Liver (tissue), 9 donors: Measurements from ENCODE around the gene ATP5F1D. TPM values are rescaled to one million over a fixed set of nuclear protein-coding genes. Genes with fewer than 3 reads are reported as not detected.
A peak's percentile ranks its signal among the peaks of the same experiment; 100 is the strongest.
"Not testable (repeated sequence)": the region's sequence is repeated elsewhere in the genome, so short reads cannot be mapped to it uniquely, and the experiment has no call there.

Experiments
- DNase-seq: peaks from one replicate; pipeline ENCODE4 v3.0.0-alpha.2; 2017; ENCODE audit warnings: low spot score
- H3K27ac ChIP-seq, 2 donors: one replicate each; pipeline ENCODE4 v1.7.0; 2013; ENCODE audit warnings: inconsistent platforms in 2 of 2, low read length in 2 of 2, control low read depth in 1 of 2, low read depth in 1 of 2, mild to moderate bottlenecking in 1 of 2
- H3K27me3 ChIP-seq, 4 donors: one replicate each; pipeline versions ENCODE4 v1.6.1 to v1.7.0; 2013; ENCODE audit warnings: low read length in 3 of 4, inconsistent platforms in 1 of 4, mild to moderate bottlenecking in 1 of 4, moderate library complexity in 1 of 4; ENCODE audit not compliant: control insufficient read depth in 4 of 4, insufficient read depth in 4 of 4
- H3K36me3 ChIP-seq, 4 donors: one replicate each; pipeline versions ENCODE4 v1.6.1 to v1.7.0; 2013; ENCODE audit warnings: low read length in 3 of 4, mild to moderate bottlenecking in 3 of 4, low read depth in 1 of 4, moderate library complexity in 1 of 4; ENCODE audit not compliant: control insufficient read depth in 4 of 4, insufficient read depth in 3 of 4
- H3K4me1 ChIP-seq, 4 donors: one replicate each; pipeline versions ENCODE4 v1.6.1 to v1.7.0; 2013; ENCODE audit warnings: low read length in 3 of 4, mild to moderate bottlenecking in 3 of 4, moderate library complexity in 1 of 4; ENCODE audit not compliant: control insufficient read depth in 4 of 4, insufficient read depth in 4 of 4
- H3K4me3 ChIP-seq, 3 donors: one replicate each; pipeline versions ENCODE4 v1.6.1 to v1.7.0; 2013; ENCODE audit warnings: low read length in 3 of 3, control low read depth in 1 of 3, low read depth in 1 of 3, mild to moderate bottlenecking in 1 of 3
- H3K9ac ChIP-seq, 2 donors: one replicate each; pipeline ENCODE4 v1.7.0; 2013; ENCODE audit warnings: low read length in 2 of 2, mild to moderate bottlenecking in 2 of 2, moderate library complexity in 2 of 2, control low read depth in 1 of 2, low read depth in 1 of 2
- H3K9me3 ChIP-seq, 4 donors: one replicate each; pipeline versions ENCODE4 v1.6.1 to v1.7.0; 2013; ENCODE audit warnings: low read length in 3 of 4; ENCODE audit not compliant: control insufficient read depth in 4 of 4
- CTCF ChIP-seq: fragments of 150-350 bp; IDR thresholded peaks from 2 replicates; pipeline ENCODE4 v1.5.1; 2017; ENCODE audit warnings: improper control_type of control experiment, low read depth, low read length; ENCODE audit not compliant: missing input control
- EGR1 ChIP-seq, 2 donors: IDR thresholded peaks; 2 replicates each; pipeline ENCODE4 v1.6.1; 2016 to 2018; ENCODE audit warnings: antibody characterized with exemption in 2 of 2, low read depth in 2 of 2
- FOXA1 ChIP-seq: IDR thresholded peaks from 2 replicates; pipeline ENCODE4 v1.6.1; 2016; ENCODE audit warnings: antibody characterized with exemption
- FOXA2 ChIP-seq: IDR thresholded peaks from 2 replicates; pipeline ENCODE4 v1.6.1; 2016; ENCODE audit warnings: antibody characterized with exemption
- GABPA ChIP-seq, 2 donors: IDR thresholded peaks in 1 of 2; conservative IDR thresholded peaks in 1 of 2; 2 replicates each; pipeline ENCODE4 v1.6.1; 2016; ENCODE audit warnings: antibody characterized with exemption in 2 of 2, mild to moderate bottlenecking in 1 of 2, moderate library complexity in 1 of 2
- HNF4A ChIP-seq, 2 donors: conservative IDR thresholded peaks; 2 replicates each; pipeline ENCODE4 v1.6.1; 2016; ENCODE audit warnings: antibody characterized with exemption in 2 of 2, mild to moderate bottlenecking in 2 of 2
- JUND ChIP-seq, 2 donors: IDR thresholded peaks; 2 replicates each; pipeline ENCODE4 v1.6.1; 2016; ENCODE audit warnings: antibody characterized with exemption in 2 of 2
- NR2F2 ChIP-seq: IDR thresholded peaks from 2 replicates; pipeline ENCODE4 v1.6.1; 2016; ENCODE audit warnings: antibody characterized with exemption
- RAD21 ChIP-seq, 2 donors: IDR thresholded peaks; 2 replicates each; pipeline ENCODE4 v1.6.1; 2016; ENCODE audit warnings: antibody characterized with exemption in 2 of 2, mild to moderate bottlenecking in 2 of 2
- REST ChIP-seq: IDR thresholded peaks from 2 replicates; pipeline ENCODE4 v1.6.1; 2016; ENCODE audit warnings: antibody characterized with exemption, mild to moderate bottlenecking
- RXRA ChIP-seq, 2 donors: IDR thresholded peaks; 2 replicates each; pipeline ENCODE4 v1.6.1; 2017 to 2018; ENCODE audit warnings: antibody characterized with exemption in 2 of 2, mild to moderate bottlenecking in 1 of 2
- SP1 ChIP-seq: IDR thresholded peaks from 2 replicates; pipeline ENCODE4 v1.6.1; 2018; ENCODE audit warnings: antibody characterized with exemption, mild to moderate bottlenecking
- TAF1 ChIP-seq: conservative IDR thresholded peaks from 2 replicates; pipeline ENCODE4 v1.6.1; 2016; ENCODE audit warnings: antibody characterized with exemption, mild to moderate bottlenecking
- YY1 ChIP-seq: IDR thresholded peaks from 2 replicates; pipeline ENCODE4 v1.6.1; 2016; ENCODE audit warnings: antibody characterized with exemption, mild to moderate bottlenecking
- ZBTB33 ChIP-seq: IDR thresholded peaks from 2 replicates; pipeline ENCODE4 v1.6.1; 2016; ENCODE audit warnings: antibody characterized with exemption
- WGBS: extraction: QIAGEN DNeasy Blood & Tissue Kit; methylation state at CpG from one replicate; pipeline ENCODE4 v1.1.7; 2013; 5-methylcytosine and 5-hydroxymethylcytosine counted together
- polyA plus RNA-seq, 2 donors: library from polyadenylated mRNA; stranded (reverse) in 1 of 2; unstranded in 1 of 2; fragments of 200-250 nt in 1 of 2; fragments of >200 nt in 1 of 2; fragmentation: Nextera tagmentation in 1 of 2; extraction: Ambion mirVana in 1 of 2; gene quantifications; one replicate each; pipeline versions ENCODE4 v1.2.1 to v1.2.3, GENCODE V29; 2013 to 2015
- total RNA-seq, 2 donors: library from RNA; depleted of rRNA; stranded (reverse); fragments of >200 nt; gene quantifications; one replicate each; pipeline ENCODE4 v1.2.3, GENCODE V29; 2014
- donor health status: healthy.
- donor health status: healthy.
- donor health status: healthy.
- donor health status: healthy.
- donor health status: healthy.

Gene ATP5F1D
- 10 to 100 TPM; 20.2 to 44.5 TPM for total RNA-seq
- polyA plus RNA-seq: 100 to 1,000 TPM; 246 to 315 TPM

- no peaks in the 10 kb centered on the region for H3K36me3 ChIP-seq
- H3K4me1 ChIP-seq: peaks cover 34 to 73% (median 48%) of the 10 kb centered on the region in 4 donors
- under 1% methylated on average over 79 of the region's 79 CpGs for WGBS
- no peaks in the 10 kb centered on the region for H3K9me3 ChIP-seq
- H3K27me3 ChIP-seq: no peaks in the 10 kb centered on the region
- H3K9ac ChIP-seq: peak within 1 kb of the TSS; percentile 41 to 89
- DNase-seq: peak; percentile 90
- H3K4me3 ChIP-seq: peak within 1 kb of the TSS; percentile 79 to 89 (median 84)
- H3K27ac ChIP-seq: peak within 1 kb of the TSS; percentile 91 to 95
- TF ChIP-seq REST: peak; percentile 53
- TF ChIP-seq CTCF: no peak
- TF ChIP-seq RXRA (IDR thresholded peaks at IDR 0.05): peak; percentile 17 to 22
- no peak for TF ChIP-seq EGR1 (IDR thresholded peaks at IDR 0.05; ENCODE audit: low read depth in 2 of 2)
- peak; percentile 38 for TF ChIP-seq NR2F2
- no peak for TF ChIP-seq FOXA1
- TF ChIP-seq RAD21 (IDR thresholded peaks at IDR 0.05): peak in 1 of 2 donors; percentile 11
- TF ChIP-seq SP1: peak; percentile 35
- TF ChIP-seq YY1: peak; percentile 38
- TF ChIP-seq GABPA (IDR thresholded peaks at IDR 0.05 in 1 of 2, conservative IDR thresholded peaks at IDR 0.05 in 1 of 2): peak in 1 of 2 donors; percentile 43
Observed at GRCh38 chr19:1241417-1242095, at the start of gene ATP5F1D. Gene ATP5F1D, plus strand, starts transcription at chr19:1241751. Its CDS starts 100 bp downstream, at chr19:1241851.

GRCh38 chr19:1199531-1199930 lies 42.0 kb upstream of the ATP5F1D start:
- Histone ChIP-seq H3K9me3 (no peaks in the 10 kb centered on the region), H3K4me3 (no peak overlapping the region), H3K27me3 (no peaks in the 10 kb centered on the region), H3K36me3 (no peaks in the 10 kb centered on the region), H3K27ac (no peak overlapping the region), H3K4me1 (peaks cover 0 to 13% (median under 1%) of the 10 kb centered on the region in 4 donors), H3K9ac (no peak overlapping the region)
- no peak for DNase-seq
- WGBS: 96% methylated on average over 10 of the region's 10 CpGs
- no peak for TF ChIP-seq GABPA (IDR thresholded peaks at IDR 0.05 in 1 of 2, conservative IDR thresholded peaks at IDR 0.05 in 1 of 2)
- no peak for TF ChIP-seq ZBTB33
- no peak for TF ChIP-seq RAD21 (IDR thresholded peaks at IDR 0.05)
- no peak for TF ChIP-seq TAF1
- TF ChIP-seq HNF4A (conservative IDR thresholded peaks at IDR 0.05): no peak
- no peak for TF ChIP-seq FOXA1
- TF ChIP-seq FOXA2: no peak
- no peak for TF ChIP-seq SP1
- TF ChIP-seq NR2F2: no peak
- no peak for TF ChIP-seq EGR1 (IDR thresholded peaks at IDR 0.05; ENCODE audit: low read depth in 2 of 2)
- no peak for TF ChIP-seq JUND (IDR thresholded peaks at IDR 0.05)

- H3K9ac ChIP-seq, H3K36me3 ChIP-seq, H3K9me3 ChIP-seq, DNase-seq, H3K27me3 ChIP-seq, H3K27ac ChIP-seq, H3K4me3 ChIP-seq: not testable (repeated sequence)
- peaks cover 4 to 20% (median 6%) of the 10 kb centered on the region in 4 donors for H3K4me1 ChIP-seq
- WGBS: 95% methylated on average over 4 of the region's 4 CpGs
Observed at GRCh38 chr19:1200614-1201013, 40.9 kb upstream of the ATP5F1D start.
